Measurements from ENCODE around the gene ZBTB18. TPM values are rescaled to one million over a fixed set of nuclear protein-coding genes. Genes with fewer than 3 reads are reported as not detected.

The ZBTB18 gene
- total RNA-seq, 1 donor from 2014 or later, result 30.1 TPM

GRCh38 chr1:244066954-244067716 lies 16.1 kb downstream of the ZBTB18 start:
- peak overlapping the region; percentile 75 for H3K27ac Mint-ChIP-seq

GRCh38 chr1:244067893-244068292 lies 16.8 kb downstream of the ZBTB18 start:
- no peak overlapping the region for H3K4me3 ChIP-seq
- H3K79me2 ChIP-seq (ENCODE audit: low read depth), result no peaks in the 10 kb centered on the region
- no peak overlapping the region for H3K27ac ChIP-seq
- no peak overlapping the region for H2AFZ ChIP-seq (replicated peaks)
- no peak for DNase-seq (ENCODE audit: low spot score)
- H3K4me1 ChIP-seq, result peaks cover 39% of the 10 kb centered on the region
- H3K4me2 ChIP-seq, result no peak overlapping the region
- no peaks in the 10 kb centered on the region for H3K9me3 ChIP-seq (ENCODE audit: low read depth)
- no peaks in the 10 kb centered on the region for H3K27me3 ChIP-seq
- H3K4me1 Mint-ChIP-seq, result peaks cover 29% of the 10 kb centered on the region
- no peak overlapping the region for H3K27ac Mint-ChIP-seq
- H3K36me3 ChIP-seq, result no peaks in the 10 kb centered on the region
- no peaks in the 10 kb centered on the region for H3K36me3 Mint-ChIP-seq
- H4K20me1 ChIP-seq (ENCODE audit: low read depth), result no peaks in the 10 kb centered on the region
- TF ChIP-seq CTCF (IDR thresholded peaks at IDR 0.05), result no peak
- TF ChIP-seq EZH2phosphoT487 (IDR thresholded peaks at IDR 0.05), result no peak
- TF ChIP-seq EZH2 (IDR thresholded peaks at IDR 0.05), result no peak
- no peak overlapping the region for H3K9ac ChIP-seq
- peaks cover 5% of the 10 kb centered on the region for H3K27me3 Mint-ChIP-seq (ENCODE audit: insufficient read depth, low read depth)
- H3K4me3 Mint-ChIP-seq, result no peak overlapping the region
- no peaks in the 10 kb centered on the region for H3K9me3 Mint-ChIP-seq
- peaks cover 8% of the 10 kb centered on the region for H3F3A ChIP-seq (ENCODE audit: low read depth)

More at GRCh38 chr1:244066954-244067716, 16.1 kb downstream of the ZBTB18 start:
- no peak for DNase-seq (ENCODE audit: low spot score)
- H3K27me3 ChIP-seq, result no peaks in the 10 kb centered on the region
- Mint-ChIP-seq H3K4me1 (peaks cover 31% of the 10 kb centered on the region), H3K4me3 (no peak overlapping the region), H3K36me3 (no peaks in the 10 kb centered on the region), H3K27me3 (ENCODE audit: insufficient read depth, low read depth) (peaks cover 6% of the 10 kb centered on the region), H3K9me3 (no peaks in the 10 kb centered on the region)
- no peaks in the 10 kb centered on the region for H3K79me2 ChIP-seq (ENCODE audit: low read depth)
- no peak for TF ChIP-seq EZH2 (IDR thresholded peaks at IDR 0.05)
- no peak for TF ChIP-seq CTCF (IDR thresholded peaks at IDR 0.05)
- TF ChIP-seq EZH2phosphoT487 (IDR thresholded peaks at IDR 0.05), result no peak
- H3F3A ChIP-seq (ENCODE audit: low read depth), result peaks cover 8% of the 10 kb centered on the region
- H3K4me3 ChIP-seq, result no peak overlapping the region
- H2AFZ ChIP-seq (replicated peaks), result peak overlapping the region; percentile 51
- no peaks in the 10 kb centered on the region for H3K36me3 ChIP-seq
- no peaks in the 10 kb centered on the region for H3K9me3 ChIP-seq (ENCODE audit: low read depth)
- H4K20me1 ChIP-seq (ENCODE audit: low read depth), result no peaks in the 10 kb centered on the region
- H3K9ac ChIP-seq, result no peak overlapping the region
- no peak overlapping the region for H3K4me2 ChIP-seq
- peaks cover 46% of the 10 kb centered on the region for H3K4me1 ChIP-seq
- H3K27ac ChIP-seq, result no peak overlapping the region

GRCh38 chr1:244068567-244068966 lies 17.5 kb downstream of the ZBTB18 start:
- no peak for DNase-seq (ENCODE audit: low spot score)
- Histone ChIP-seq H4K20me1 (ENCODE audit: low read depth) (no peaks in the 10 kb centered on the region), H2AFZ (replicated peaks) (no peak overlapping the region), H3K4me3 (no peak overlapping the region), H3K27ac (no peak overlapping the region), H3K9me3 (ENCODE audit: low read depth) (no peaks in the 10 kb centered on the region), H3K36me3 (no peaks in the 10 kb centered on the region), H3K27me3 (no peaks in the 10 kb centered on the region), H3K4me1 (peaks cover 32% of the 10 kb centered on the region), H3K4me2 (no peak overlapping the region), H3F3A (ENCODE audit: low read depth) (peaks cover 8% of the 10 kb centered on the region), H3K9ac (no peak overlapping the region), H3K79me2 (ENCODE audit: low read depth) (no peaks in the 10 kb centered on the region)
- Mint-ChIP-seq H3K4me3 (no peak overlapping the region), H3K27ac (no peak overlapping the region), H3K9me3 (no peaks in the 10 kb centered on the region), H3K36me3 (no peaks in the 10 kb centered on the region), H3K4me1 (peaks cover 28% of the 10 kb centered on the region), H3K27me3 (ENCODE audit: insufficient read depth, low read depth) (peaks cover 4% of the 10 kb centered on the region)
- TF ChIP-seq CTCF (IDR thresholded peaks at IDR 0.05) (no peak), EZH2 (IDR thresholded peaks at IDR 0.05) (no peak), EZH2phosphoT487 (IDR thresholded peaks at IDR 0.05) (no peak)

Data from neural progenitor cell (in vitro differentiated cells).